GM12873 (cell line): ENCODE results near the gene SCAF1.

Experiments
- TF ChIP-seq, protein P1 (sequence below): IDR thresholded peaks from 2 replicates; pipeline ENCODE4 v1.5.1; 2012; ENCODE audit warnings: low read depth, mild to moderate bottlenecking, moderate library complexity, low read length, control low read depth; ENCODE audit not compliant: insufficient read depth; ENCODE audit errors: missing control alignments

Gene SCAF1

DNA sequence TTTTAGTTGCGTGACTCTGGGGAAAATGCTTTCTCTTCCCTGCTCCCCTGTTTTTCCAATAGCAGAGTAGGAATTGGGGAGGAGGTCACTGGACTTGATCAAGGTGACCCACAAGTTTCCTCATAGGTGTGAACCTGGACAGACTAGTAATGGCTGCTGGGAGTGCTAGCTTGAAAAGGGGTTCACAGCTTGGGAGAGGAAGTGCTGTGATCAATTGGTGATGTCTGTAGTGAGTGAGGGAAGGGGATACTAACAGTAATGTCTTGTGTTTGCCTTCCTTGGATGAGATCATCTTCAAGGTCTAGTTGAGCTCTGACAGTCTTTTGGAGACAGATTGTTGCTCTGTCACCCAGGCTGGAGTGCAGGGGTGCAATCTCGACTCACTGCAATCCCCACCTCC lies 25.5 kb downstream of the SCAF1 start:
- TF ChIP-seq, protein P1, sequence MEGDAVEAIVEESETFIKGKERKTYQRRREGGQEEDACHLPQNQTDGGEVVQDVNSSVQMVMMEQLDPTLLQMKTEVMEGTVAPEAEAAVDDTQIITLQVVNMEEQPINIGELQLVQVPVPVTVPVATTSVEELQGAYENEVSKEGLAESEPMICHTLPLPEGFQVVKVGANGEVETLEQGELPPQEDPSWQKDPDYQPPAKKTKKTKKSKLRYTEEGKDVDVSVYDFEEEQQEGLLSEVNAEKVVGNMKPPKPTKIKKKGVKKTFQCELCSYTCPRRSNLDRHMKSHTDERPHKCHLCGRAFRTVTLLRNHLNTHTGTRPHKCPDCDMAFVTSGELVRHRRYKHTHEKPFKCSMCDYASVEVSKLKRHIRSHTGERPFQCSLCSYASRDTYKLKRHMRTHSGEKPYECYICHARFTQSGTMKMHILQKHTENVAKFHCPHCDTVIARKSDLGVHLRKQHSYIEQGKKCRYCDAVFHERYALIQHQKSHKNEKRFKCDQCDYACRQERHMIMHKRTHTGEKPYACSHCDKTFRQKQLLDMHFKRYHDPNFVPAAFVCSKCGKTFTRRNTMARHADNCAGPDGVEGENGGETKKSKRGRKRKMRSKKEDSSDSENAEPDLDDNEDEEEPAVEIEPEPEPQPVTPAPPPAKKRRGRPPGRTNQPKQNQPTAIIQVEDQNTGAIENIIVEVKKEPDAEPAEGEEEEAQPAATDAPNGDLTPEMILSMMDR, result no peak

DNA sequence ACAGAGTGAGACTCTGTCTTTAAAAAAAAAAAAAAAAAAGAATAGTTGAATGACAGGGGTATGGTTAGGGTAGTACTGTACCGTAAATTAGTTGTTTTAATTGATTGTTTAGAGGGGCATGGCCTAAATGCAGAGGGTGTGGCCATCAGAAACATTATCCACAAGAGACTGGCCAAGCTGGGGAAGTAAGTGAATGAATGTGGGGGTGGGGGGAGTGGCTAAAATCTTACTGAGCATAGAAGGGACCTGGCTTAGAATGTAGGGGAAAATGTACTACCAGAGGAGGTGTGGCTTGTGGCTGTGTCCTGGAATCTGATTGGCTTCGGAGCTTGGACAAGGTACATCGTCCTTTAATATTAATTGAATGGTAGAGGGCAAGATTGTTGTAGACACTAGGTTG lies 27.5 kb downstream of the SCAF1 start:
- TF ChIP-seq, protein P1, result no peak

DNA sequence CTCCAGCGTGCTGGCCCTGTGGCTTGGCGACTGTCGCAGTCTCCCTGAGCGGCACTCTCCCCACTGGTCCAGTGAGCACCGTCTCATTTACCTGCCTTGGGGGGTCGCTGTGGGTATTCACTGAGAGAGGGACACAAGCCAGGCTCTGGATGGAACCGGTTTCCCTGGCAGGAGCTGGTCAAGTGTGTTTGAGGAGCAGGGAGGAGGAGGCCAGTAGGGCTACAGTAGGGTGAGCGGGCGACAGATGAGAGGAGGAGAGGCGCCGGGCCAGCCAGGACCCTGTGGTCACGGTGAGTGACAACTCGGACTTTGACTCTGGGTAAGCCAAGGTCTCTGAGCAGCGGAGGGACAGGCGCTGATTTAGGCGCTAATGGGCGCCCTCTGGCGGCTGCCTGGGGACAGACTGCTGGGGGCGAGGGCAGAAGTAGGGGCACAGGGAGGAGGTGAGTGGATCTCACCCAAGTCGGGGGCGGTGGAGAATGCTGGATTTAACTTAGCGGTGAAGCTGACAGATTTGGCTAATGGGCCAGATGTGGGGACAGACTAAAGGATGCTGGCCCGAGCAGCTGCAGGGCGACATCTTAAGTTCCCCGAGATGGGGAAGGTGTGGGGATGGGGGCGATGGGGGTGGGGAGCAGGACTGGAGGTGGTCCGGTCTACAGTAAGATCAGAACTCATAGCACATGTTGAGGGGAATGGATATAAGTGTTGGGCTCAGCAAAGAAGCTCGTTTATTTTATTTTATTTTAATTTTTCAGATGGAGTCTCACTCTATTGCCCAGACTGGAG lies 30.3 kb downstream of the SCAF1 start:
- TF ChIP-seq, protein P1, result peak; percentile 98

DNA sequence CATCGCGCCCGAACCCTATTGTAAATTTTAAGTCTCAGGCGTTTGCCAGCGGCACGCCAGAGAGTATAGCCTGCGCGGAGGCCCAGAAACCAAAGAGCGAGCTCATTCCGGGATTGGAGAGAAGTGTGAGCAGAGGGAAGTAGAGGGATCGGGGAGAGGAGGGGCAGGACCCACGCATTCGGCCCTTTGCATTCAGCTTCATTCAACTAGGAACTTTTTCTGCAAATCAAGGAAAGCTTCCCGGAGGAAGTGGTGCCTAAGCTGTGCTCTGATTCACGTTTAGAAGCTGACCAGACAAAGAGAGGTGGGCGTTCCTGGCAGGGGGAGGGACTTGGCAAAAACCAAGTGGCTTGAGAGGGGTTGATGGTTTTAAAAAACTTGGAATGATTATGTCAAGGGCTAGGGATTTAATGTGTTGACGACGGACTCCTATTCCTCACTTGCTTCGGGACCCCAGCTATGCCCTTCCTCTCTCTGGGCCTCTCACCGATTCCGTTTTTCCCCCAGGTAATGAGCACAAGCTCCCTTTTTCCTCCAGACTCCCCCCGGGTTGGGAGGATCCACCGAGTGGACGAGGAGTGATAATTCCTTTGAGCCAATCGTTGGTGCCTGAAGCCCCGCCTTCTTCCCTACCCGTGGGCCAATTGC lies 34.3 kb downstream of the SCAF1 start:
- TF ChIP-seq, protein P1, result no peak

DNA sequence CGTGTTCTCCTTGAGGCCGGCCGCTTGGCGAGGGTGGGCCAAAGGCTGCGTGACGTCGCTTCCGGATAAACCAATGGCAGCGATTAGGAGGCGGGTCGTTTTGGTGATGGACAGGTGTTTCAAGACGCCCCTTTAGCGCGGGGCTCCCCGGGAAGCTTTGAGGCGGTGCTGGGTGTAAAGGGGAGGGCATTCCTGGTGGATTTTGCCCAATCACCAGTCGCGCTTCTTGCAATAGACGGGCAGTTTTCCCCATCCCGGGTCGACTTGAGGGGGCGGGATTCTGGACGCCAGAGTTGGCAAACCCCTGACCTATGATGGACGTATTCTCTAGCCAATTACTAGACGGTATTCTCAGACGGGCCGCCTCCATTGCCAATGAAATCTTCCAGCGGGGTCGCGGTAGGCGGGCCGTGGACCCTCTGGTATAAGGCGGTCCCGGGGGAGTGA lies 34.8 kb downstream of the SCAF1 start:
- TF ChIP-seq, protein P1, result no peak

DNA sequence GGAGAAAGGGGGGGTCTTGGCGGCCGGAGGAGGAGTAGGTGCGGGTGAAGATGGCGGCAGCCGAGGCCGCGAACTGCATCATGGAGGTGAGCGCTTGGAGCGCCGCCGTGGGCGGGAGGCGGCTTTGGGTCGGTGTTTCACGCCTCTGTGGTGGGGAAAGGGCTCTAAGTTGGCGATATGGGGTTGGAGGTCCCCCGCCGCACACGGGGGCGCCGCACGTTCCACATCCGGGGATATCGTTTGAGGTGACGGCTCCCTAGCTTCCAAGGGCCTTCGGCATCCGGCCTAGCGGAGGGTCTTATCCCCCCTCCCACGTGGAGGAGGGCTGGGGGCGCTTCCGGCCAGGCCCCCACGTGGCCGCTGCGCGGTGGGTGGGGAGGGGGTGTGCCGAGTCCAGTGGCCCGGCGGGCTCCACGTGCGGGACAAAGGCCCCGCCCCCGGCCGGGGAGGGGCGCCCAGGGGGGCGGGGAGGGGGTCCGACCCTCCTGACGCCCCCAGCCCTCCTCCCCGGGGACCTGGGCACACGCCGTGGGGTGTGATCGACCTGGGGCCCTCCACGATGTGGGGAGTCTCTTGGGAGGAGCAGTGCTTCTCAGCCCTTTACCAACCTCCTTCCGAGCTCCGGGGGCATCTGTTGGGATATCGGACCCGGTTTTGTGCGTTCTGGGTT lies 35.4 kb downstream of the SCAF1 start, which contains the start of gene PRMT1:
Gene PRMT1, plus strand, starts transcription at position 41 of the 670 bp plus-strand sequence. Its CDS starts 10 bp downstream, at position 51.
- TF ChIP-seq, protein P1, result no peak
